GM13976 (cell line): ENCODE data around the gene HMX3.
"Not testable (repeated sequence)": the region's sequence is repeated elsewhere in the genome, so short reads cannot be mapped to it uniquely, and the experiment has no call there.

Source experiments
- DNase-seq: peaks from one replicate; pipeline ENCODE4 v3.0.0; 2012; ENCODE audit warnings: low spot score
- CTCF ChIP-seq: IDR thresholded peaks from 2 replicates; pipeline ENCODE4 v1.5.1; 2012; ENCODE audit warnings: borderline replicate concordance, mild to moderate bottlenecking; ENCODE audit not compliant: insufficient read depth; ENCODE audit errors: extremely low read depth, missing control alignments, control extremely low read depth
- in situ Hi-C: fragments of 300-500 bp; cut with MboI; formaldehyde crosslinking; loops from one replicate; pipeline ENCODE4 v1.12.0; 2022; ENCODE audit warnings: low sequenced_read_pairs, mixed read lengths, inconsistent platforms; ENCODE audit not compliant: unreplicated experiment

The HMX3 gene

GRCh38 chr10:123158682-123159081, 22.9 kb downstream of the HMX3 start:
- no peak for TF ChIP-seq CTCF
- no peak for DNase-seq
- in situ Hi-C loops = no loop called here

GRCh38 chr10:123160311-123160980, 24.7 kb downstream of the HMX3 start:
- TF ChIP-seq CTCF = no peak
- in situ Hi-C loops = no loop called here
- DNase-seq = no peak

- in situ Hi-C loops = no loop called here
- no peak for DNase-seq
- no peak for TF ChIP-seq CTCF
Measured at GRCh38 chr10:123164319-123164718, 28.5 kb downstream of the HMX3 start.

- no peak for TF ChIP-seq CTCF
- in situ Hi-C loops = no loop called here
- DNase-seq = no peak
Measured at GRCh38 chr10:123165445-123166072, 29.8 kb downstream of the HMX3 start.

GRCh38 chr10:123166618-123167017, 30.8 kb downstream of the HMX3 start:
- DNase-seq = no peak
- no peak for TF ChIP-seq CTCF
- in situ Hi-C loops = no loop called here

GRCh38 chr10:123170961-123171360, 35.2 kb downstream of the HMX3 start:
- no peak for DNase-seq
- in situ Hi-C loops = no loop called here
- no peak for TF ChIP-seq CTCF

- not testable (repeated sequence) for DNase-seq
Measured at GRCh38 chr10:123171616-123172015, 35.8 kb downstream of the HMX3 start.

More at GRCh38 chr10:123171616-123172015, 35.8 kb downstream of the HMX3 start:
- in situ Hi-C loops = not testable (repeated sequence)
